Fibroblast of skin of right biceps (primary cell): ENCODE data around the gene ARHGAP45.

Experiments
- DNase-seq: peaks from one replicate; pipeline ENCODE4 v3.0.0-alpha.2; 2013

The ARHGAP45 gene

DNA sequence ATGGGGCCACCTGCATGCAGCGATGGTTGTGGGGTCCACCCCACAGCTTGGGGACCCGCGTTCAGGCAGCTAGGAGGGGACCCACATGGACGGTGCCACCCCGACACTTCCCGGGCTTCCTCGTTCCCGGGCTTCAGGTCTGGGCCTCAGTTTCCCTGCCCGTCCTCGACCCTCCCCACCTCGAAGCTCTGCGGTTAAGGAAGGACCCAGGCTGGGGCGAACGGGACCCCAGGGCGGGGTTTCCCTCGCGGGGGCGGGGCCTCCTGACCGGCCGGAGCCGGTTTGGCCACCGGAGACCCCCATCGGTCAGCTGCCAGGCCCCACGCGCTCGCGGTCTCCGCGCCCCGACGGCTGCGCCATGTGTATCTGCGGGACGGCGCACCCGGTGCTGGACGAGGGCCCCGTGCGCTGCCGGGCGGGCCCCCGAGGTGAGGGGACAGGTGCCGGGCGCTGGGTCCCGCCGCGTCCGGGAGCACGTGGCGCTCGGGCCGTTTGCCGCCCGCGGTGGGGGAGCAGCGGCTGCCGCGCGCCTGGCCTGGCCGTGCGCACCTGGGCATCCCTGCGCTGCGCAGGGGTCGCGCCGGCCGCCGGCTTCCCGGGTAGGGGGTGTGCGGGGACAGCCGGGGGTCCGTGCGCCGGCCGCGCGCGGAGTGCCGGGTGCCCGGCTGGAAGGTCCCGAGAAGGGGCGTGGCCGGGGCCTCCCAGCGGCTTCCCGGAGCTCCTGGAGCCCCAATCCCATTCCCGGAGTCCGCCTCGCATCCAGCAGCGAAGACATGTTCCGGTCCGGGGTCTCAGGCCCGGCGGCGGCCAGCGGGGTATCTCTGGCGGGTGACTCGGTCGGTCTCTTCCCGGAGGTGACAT, 4.2 kb downstream of the ARHGAP45 start:
- no peak for DNase-seq

DNA sequence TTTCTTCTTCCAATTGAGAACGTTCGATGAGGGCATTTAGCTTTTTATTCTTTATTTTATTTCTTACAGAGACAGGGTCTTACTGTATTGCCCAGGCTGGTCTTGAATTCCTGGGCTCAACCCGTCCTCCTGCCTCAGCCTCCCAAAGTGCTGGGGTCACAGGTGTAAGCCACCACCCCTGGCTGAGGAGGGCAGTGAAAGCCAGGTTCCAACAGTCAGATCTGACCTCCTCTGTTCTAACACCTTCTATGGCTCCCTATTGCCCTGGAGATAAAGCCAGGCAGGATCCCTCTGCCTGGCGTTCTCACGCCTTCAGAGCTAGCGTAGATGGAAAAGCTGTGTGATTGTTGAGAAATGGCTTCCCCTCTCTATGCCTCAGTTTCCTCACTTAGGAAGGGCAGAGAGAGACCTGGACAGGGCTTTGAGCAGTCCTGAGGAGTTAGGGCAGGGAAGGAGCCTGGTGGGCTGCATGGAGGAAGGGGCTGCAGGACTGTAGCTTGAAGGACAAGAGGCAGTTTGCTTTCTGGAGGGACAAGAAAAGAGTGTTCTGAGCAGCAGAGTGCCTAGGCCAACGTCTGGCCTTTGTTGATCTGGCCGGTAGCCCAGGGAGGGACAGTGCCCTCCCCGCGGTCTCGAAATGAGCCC, 5.5 kb downstream of the ARHGAP45 start:
- DNase-seq: no peak

DNA sequence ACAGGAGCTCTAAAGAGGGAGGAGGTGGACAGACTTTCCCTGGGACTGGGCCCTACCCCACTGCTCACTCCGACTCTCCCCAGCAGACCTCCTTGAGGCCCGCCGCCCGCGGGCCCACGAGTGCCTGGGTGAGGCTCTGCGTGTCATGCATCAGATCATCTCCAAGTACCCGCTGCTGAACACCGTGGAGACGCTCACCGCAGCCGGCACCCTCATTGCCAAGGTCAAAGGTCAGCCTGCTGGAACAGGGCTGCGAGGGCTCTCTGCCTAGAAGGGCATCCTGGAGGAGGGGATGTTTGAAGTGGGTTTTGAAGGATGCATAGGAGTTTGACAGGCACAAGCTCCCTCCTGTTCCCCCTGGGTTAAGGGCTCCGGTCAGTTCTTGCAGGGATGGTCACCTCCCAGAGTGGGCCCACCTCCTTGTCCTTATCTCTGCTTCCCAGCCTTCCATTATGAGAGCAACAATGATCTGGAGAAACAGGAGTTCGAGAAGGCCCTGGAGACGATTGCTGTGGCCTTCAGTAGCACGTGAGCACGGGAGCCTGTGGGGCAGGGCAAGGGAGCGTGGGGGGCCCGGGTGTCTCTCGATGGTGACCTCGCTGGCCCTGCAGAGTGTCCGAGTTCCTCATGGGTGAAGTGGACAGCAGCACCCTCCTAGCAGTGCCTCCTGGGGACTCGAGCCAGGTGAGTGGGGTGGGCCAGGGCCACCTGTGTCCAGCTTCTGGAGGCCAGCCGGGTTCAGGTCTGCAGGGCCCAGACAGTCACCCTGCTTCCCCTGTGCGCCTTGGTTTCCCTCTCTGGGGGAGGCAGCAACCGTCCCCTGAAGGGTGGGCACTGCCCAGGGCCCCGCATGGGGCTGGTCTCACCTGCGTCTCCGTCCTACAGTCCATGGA, 6.3 kb downstream of the ARHGAP45 start:
- no peak for DNase-seq

DNA sequence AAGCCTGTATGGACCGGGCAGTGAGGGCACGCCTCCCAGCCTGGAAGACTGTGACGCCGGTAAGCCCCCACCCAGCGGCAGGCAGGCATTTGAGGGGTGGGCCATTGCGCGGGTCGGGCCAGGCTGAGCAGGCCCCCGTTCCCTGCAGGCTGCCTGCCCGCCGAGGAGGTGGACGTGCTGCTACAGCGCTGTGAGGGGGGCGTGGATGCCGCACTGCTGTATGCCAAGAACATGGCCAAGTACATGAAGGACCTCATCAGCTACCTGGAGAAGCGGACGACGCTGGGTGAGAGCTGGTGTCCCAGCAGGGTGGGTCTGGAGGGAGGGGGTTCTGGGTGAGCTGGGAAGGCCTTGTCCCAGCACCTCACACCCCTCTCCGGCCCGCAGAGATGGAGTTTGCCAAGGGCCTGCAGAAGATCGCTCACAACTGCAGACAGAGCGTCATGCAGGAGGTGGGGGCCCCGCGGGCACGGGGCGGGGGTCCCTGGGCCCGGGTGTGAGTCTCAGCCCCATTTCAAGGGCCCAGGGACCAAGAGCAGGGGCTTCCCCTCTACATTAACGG, 7.1 kb downstream of the ARHGAP45 start:
- no peak for DNase-seq

DNA sequence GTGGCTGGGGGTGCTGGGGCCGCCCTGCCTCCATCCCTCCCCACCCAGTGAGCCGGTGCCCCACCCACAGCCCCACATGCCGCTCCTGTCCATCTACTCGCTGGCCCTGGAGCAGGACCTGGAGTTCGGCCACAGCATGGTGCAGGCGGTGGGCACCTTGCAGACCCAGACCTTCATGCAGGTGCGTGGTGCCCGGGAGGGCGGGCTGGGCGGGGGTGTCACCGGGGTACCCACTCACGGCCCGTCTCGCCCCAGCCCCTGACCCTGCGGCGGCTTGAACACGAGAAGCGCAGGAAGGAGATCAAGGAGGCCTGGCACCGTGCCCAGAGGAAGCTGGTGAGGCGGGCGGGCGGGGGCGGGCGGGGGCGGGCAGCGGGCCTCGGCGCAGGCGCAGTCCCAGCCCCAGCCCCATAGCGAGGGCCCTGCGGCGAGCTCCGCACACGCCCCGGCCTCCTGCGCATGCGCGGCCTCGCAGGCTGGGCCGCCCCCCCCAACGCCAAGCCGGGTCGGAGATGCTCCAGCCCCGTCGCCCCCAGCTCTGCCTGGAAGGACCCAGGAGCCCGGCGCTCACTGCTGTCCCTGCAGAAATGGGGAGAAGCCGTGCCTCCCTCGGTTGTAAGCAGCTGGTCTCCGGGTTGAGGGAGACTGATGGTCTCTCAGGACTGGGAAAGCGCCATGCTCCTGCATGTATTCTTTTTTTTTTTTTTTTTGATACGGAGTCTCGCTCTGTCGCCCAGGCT, 7.7 kb downstream of the ARHGAP45 start:
- DNase-seq: no peak

DNA sequence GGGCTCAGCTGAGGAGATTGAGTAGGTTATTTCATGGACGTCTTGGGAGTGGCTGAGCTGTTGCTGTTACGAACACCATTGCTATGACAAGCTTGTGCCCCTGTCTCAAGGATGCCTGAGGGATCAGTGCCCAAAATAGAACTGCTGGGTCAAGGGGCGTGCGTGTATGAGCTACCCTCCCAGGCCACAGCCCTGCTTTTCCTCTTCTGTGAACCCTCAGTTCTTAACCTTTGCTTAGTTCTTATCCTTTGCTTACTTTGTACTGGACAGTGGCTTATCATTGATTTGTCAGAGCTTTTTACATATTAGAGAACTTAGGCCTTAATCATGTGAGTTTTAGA, 9.0 kb downstream of the ARHGAP45 start:
- no peak for DNase-seq

DNA sequence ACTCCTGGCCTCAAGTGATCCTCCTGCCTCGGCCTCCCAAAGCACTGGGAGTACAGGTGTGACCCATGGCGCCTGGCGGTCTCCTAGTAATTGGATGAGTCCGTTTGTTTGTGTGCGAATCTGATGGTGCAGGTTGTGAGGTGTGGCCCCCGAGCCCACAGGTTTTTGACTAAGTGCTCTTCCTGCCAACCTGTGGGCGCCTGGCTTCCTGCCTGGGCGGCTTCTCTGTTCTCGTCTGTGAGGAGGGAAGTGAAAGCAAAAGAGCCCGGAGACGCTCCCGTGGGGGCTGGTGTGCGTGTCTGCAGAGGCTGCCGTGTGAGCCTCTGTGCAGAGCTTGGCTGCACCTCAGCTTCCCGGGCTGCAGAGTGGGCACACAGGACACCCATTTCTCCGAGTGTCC, 10.0 kb downstream of the ARHGAP45 start:
- no peak for DNase-seq

DNA sequence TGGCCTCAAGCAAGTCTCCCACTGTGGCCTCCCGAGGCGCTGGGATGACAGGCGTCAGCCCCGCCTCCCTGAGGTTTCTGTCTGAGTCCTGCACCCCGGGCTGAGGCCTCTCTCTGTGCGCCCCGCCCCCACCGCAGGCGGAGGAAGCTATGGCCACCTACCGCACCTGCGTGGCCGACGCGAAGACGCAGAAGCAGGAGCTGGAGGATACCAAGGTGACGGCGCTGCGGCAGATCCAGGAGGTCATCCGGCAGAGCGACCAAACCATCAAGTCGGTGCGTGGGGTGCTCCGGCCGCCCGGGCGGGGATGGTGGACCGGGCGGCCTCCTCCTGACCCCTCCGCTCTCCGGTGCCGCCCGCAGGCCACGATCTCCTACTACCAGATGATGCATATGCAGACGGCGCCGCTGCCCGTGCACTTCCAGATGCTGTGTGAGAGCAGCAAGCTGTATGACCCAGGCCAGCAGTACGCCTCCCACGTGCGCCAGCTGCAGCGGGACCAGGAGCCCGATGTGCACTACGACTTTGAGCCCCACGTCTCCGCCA, 12.7 kb downstream of the ARHGAP45 start:
- DNase-seq: no peak

DNA sequence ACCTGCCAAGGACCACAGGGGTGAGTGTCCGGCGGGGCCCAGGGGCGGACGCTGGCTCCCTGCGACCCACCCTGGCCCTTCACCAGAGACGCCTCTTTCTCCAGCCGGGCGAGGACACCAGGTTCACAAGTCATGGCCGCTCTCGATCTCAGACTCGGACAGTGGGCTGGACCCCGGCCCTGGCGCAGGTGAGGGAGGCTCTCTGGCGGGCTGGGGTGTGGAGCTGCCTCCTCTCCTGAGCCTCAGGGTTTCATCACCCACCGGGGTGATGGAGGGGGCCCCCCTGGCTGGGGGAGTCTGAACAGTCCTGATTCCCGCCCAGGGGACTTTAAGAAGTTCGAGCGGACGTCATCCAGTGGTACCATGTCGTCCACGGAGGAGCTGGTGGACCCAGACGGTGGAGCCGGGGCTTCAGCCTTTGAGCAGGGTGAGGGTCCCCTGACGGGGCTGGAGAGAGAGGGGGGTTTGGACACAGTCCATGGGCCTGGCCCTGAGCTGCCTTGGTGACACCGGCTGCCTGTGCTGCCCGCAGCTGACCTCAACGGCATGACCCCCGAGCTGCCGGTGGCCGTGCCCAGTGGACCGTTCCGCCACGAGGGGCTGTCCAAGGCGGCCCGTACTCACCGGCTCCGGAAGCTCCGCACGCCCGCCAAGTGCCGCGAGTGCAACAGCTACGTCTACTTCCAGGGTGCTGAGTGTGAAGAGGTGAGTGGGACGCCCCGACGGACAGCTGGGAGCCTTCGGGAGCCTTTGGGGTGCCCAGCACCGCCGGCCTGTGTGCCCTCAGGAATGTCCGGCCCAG, 13.6 kb downstream of the ARHGAP45 start:
- no peak for DNase-seq

DNA sequence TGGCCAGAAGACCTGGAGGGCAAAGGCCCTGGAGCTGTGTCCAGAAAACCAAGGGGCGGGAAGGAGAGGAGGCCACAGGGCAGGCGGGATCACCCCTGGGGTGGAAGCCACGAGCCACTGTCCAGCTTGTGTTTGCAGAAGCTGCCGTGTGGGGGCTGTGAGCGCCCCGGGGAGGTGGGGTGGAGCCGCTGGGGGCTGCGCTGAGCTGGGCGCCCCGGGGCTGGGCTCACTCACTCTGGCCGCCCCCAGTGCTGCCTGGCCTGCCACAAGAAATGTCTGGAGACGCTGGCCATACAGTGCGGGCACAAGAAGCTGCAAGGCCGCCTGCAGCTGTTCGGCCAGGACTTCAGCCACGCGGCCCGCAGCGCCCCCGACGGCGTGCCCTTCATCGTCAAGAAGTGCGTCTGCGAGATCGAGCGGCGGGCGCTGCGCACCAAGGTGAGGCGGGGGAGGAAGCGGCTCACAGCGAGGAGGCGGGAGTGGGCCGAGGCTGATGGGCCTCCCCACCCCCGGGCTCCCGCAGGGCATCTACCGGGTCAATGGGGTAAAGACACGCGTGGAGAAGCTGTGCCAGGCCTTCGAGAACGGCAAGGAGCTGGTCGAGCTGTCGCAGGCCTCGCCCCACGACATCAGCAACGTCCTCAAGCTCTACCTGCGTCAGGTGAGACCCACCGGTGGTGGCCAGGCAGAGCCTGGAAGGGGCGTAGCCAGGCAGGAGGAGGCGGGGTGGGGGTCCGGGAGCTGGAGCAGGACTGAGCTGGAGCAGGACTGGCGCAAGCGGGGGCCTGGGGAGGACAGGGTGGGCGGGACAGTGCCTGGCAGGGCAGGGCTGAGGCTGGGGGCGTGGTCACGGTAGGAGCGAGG, 14.6 kb downstream of the ARHGAP45 start:
- DNase-seq: no peak

DNA sequence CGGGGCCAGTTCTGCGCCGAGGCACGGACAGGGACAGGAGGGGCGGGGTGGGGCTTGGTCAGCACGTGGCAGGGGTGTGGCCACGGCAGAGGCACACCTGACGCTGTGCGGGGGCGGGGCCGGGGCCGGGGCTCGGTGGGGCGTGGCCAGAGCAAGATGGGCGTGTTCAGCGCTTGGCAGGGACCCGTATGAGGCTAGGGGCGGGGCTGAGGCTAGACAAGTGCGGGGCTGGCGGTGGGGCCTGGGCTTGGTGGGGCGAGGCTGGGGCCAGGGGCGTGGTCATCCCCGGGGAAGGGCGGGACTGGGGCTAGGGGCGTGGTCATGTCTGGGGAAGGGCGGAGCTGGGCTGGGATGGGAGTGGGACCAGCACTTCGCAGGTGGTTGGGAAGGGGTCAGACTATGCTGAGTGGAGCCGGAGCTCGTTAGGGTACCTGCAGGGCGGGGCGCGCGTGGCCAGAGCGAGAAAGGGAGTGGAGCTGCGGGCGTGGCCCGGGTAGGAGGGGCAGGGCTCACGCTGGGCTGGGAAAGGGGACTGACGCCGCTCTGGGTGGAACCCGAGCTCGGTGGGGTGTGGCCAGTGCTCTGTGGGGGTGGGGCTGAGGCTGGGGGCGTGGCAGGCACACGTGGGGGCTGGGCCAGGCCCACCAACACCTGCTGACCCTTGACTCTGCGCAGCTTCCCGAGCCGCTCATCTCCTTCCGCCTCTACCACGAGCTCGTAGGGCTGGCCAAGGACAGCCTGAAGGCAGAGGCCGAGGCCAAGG, 15.4 kb downstream of the ARHGAP45 start:
- DNase-seq: peak; percentile 21

DNA sequence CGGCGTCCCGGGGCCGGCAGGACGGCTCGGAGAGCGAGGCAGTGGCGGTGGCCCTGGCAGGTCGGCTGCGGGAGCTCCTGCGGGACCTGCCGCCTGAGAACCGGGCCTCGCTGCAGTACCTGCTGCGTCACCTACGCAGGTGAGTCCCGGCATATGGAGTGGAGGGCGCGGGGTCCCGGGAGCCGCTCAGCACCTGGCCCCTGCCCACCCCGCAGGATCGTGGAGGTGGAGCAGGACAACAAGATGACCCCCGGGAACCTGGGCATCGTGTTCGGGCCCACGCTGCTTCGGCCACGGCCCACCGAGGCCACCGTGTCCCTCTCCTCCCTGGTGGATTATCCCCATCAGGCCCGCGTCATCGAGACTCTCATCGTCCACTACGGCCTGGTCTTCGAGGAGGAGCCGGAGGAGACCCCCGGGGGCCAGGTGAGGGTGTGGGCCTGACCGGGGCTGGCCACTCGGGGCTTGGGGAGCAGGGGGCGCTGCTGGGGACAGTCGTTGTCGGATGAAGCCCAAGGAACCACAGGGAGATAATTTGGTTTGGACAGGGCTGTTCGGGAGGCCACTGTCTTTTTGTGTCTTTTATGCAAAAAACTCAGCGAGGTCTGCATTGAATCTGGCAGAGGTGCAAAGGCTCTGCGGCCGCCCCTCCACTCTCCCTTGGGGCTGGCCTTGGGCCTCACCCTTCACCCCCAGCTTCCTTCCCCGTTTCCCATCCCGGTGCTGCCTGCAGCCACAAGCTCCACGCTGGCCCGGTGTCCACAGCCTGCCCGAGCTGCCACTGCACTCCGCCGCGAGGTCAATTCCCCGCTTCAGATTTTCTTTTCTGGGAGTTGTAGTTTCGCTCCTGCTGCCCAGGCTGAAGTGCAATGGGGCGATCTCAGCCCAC, 16.2 kb downstream of the ARHGAP45 start:
- no peak for DNase-seq

DNA sequence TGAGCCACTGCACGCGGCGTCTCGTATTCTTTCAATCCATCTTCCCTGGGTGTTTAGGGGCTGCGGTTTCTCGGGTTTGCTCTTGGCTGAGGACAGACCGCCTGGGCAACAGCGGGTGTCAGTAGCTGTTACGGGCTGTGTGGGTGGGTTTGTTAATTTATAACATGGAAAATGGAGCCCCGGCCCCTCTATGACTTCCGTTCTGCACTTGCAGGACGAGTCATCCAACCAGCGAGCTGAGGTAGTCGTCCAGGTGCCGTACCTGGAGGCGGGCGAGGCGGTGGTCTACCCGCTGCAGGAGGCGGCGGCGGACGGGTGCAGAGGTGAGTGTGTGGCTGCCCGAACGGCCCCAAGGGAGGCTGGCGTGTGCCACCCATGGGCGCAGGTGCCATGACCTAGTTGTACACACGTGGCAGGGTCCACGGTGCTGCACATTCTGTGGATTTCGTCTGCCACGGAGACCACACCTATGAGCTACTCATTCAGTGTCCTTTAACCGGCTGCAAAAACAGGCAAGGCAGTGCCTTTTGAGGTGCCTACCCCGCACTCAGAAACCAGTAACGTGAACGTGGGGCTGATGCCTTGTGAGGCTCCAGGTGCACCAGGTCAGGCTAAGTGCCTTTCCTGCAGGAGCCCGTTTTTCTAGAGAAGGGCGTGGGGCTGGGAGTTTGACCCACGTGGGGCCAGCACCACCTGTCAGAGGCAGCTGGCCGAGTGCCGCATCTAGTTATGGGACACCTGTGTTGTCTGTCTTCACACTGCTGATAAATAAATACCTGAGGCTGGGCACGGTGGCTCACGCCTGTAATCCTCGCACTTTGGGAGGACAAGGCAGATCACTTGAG, 17.3 kb downstream of the ARHGAP45 start:
- no peak for DNase-seq

DNA sequence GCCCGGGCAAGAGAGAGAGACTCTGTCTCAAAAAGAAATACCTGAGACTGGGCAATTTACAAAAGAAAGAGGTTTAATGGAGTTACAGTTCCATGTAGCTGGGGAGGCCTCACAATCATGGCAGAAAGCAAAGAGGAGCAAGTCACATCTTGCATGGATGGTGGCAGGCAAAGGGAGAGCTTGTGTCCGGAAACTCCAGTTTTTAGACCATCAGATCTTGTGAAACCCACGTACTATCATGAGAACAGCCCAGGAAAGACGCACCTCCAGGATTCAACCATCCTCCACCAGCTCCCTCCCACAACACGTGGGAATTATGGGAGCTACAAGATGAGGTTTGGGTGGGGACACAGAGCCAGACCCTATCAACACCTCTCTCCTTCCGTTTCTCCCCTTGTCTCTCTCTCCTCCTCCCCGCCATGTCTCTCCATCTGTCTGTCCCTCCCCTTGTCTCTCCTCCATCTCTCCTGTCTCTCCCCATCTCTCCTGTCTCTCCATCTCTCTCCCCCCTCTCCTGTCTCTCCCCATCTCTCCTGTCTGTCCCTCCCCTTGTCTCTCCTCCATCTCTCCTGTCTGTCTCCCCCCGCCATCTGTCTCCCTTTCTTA, 18.2 kb downstream of the ARHGAP45 start:
- DNase-seq: no peak

DNA sequence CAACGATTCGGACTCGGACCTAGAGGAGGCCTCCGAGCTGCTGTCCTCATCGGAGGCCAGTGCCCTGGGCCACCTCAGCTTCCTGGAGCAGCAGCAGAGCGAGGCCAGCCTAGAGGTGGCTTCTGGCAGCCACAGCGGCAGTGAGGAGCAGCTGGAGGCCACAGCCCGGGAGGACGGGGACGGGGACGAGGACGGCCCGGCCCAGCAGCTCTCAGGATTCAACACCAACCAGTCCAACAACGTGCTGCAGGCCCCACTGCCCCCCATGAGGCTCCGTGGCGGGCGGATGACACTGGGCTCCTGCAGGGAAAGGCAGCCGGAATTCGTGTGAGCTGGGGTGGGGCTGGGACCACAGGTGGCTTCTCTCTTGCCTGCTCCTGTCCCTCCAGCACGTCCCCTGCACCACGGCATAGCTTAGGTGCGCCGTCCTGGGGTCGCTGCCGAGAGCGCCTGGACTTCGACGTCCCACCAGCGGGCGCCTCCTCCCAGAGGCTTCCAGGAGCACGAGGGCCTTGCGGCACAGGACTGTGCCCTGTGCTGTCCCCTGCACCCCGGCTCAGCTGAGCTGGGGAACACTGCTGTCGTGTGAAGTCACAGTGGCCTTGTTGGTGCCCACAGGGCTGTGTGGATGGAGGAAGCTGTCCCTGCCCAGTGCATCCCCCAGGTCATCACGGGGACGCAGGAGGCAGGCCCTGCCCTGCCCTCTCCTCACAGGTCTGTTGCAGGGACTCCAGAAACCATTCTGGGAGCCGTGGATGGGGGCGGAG, 18.9 kb downstream of the ARHGAP45 start:
- no peak for DNase-seq

DNA sequence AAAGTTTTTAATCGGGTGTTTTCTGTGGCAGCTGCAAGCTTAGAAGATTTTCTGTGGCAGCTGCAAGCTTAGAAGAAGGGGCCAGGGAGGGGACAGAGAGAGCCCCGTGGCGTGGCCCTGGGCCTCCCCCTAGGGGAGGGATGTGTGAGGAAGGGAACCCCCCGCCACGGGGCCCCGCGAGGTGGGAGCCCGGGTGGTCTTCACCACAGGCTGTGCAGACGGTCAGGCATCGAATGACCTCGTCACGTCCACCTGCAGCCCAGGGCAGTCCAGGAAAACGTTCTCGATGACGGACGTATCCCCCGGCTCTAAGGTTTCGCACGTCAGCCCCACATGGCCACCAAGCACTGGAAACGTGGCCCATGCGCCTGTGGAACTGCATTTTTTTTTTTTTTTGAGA, 19.6 kb downstream of the ARHGAP45 start:
- no peak for DNase-seq
